HPDE6-E6E7 (cell line): Measurements from ENCODE around the gene RBM5.
"Not testable (repeated sequence)": the region's sequence is repeated elsewhere in the genome, so short reads cannot be mapped to it uniquely, and the experiment has no call there.

Experiments
- DNase-seq: peaks from one replicate; pipeline ENCODE4 v3.0.0; 2011; ENCODE audit warnings: missing footprints; ENCODE audit errors: extremely low spot score

Gene RBM5

GRCh38 chr3:50088725-50089608 is at the start of gene RBM5:
RBM5 (plus strand) TSS chr3:50088919; CDS start chr3:50090435, 1,516 bp downstream.
- peak; percentile 78 for DNase-seq

- no peak for DNase-seq
Measured at GRCh38 chr3:50044976-50045375, 43.7 kb upstream of the RBM5 start.

GRCh38 chr3:50047426-50047825 is 41.3 kb upstream of the RBM5 start:
- no peak for DNase-seq

- no peak for DNase-seq
Measured at GRCh38 chr3:50050361-50050760, 38.4 kb upstream of the RBM5 start.

- no peak for DNase-seq
Measured at GRCh38 chr3:50057756-50058155, 31.0 kb upstream of the RBM5 start.

GRCh38 chr3:50068134-50068533 is 20.6 kb upstream of the RBM5 start:
- DNase-seq = no peak

- DNase-seq = no peak
Measured at GRCh38 chr3:50078091-50078490, 10.6 kb upstream of the RBM5 start.

GRCh38 chr3:50078622-50079021 is 10.1 kb upstream of the RBM5 start:
- no peak for DNase-seq

- not testable (repeated sequence) for DNase-seq
Measured at GRCh38 chr3:50084951-50085350, 3.8 kb upstream of the RBM5 start.

GRCh38 chr3:50089609-50089945 is 858 bp downstream of the RBM5 start:
- no peak for DNase-seq

GRCh38 chr3:50090984-50091383 is 2.3 kb downstream of the RBM5 start:
- DNase-seq = no peak

- DNase-seq = no peak
Measured at GRCh38 chr3:50095352-50095998, 6.8 kb downstream of the RBM5 start.

- DNase-seq = no peak
Measured at GRCh38 chr3:50100386-50100785, 11.7 kb downstream of the RBM5 start.

- no peak for DNase-seq
Measured at GRCh38 chr3:50100956-50101845, 12.5 kb downstream of the RBM5 start.

- no peak for DNase-seq
Measured at GRCh38 chr3:50102558-50102957, 13.8 kb downstream of the RBM5 start.

- DNase-seq = no peak
Measured at GRCh38 chr3:50111757-50112156, 23.0 kb downstream of the RBM5 start.

- no peak for DNase-seq
Measured at GRCh38 chr3:50112462-50112861, 23.7 kb downstream of the RBM5 start.

GRCh38 chr3:50117120-50117519 is 28.4 kb downstream of the RBM5 start:
- DNase-seq = no peak

- DNase-seq = no peak
Measured at GRCh38 chr3:50118237-50118636, 29.5 kb downstream of the RBM5 start.

- no peak for DNase-seq
Measured at GRCh38 chr3:50119786-50120185, 31.1 kb downstream of the RBM5 start.

GRCh38 chr3:50120364-50121071 is 31.8 kb downstream of the RBM5 start:
- DNase-seq = no peak
